Measurements from ENCODE around the gene FAM81B.

The FAM81B gene

GRCh38 chr5:95403996-95404395 lies 12.8 kb downstream of the FAM81B start:
- DNase-seq = no peak

GRCh38 chr5:95406426-95407090 lies 15.4 kb downstream of the FAM81B start:
- no peak for DNase-seq

GRCh38 chr5:95410279-95410678 lies 19.1 kb downstream of the FAM81B start:
- DNase-seq = no peak

GRCh38 chr5:95411474-95411873 lies 20.3 kb downstream of the FAM81B start:
- no peak for DNase-seq

- DNase-seq = no peak
Observed at GRCh38 chr5:95414451-95414850, 23.3 kb downstream of the FAM81B start.

GRCh38 chr5:95417971-95418370 lies 26.8 kb downstream of the FAM81B start:
- DNase-seq = no peak

- DNase-seq = no peak
Observed at GRCh38 chr5:95422838-95423237, 31.7 kb downstream of the FAM81B start.

- no peak for DNase-seq
Observed at GRCh38 chr5:95424016-95424415, 32.9 kb downstream of the FAM81B start.

GRCh38 chr5:95424526-95424925 lies 33.4 kb downstream of the FAM81B start:
- DNase-seq = no peak

- no peak for DNase-seq
Observed at GRCh38 chr5:95426227-95426626, 35.1 kb downstream of the FAM81B start.

- DNase-seq = no peak
Observed at GRCh38 chr5:95432779-95433178, 41.6 kb downstream of the FAM81B start.

GRCh38 chr5:95439801-95440493 lies 48.8 kb downstream of the FAM81B start:
- DNase-seq = no peak

GRCh38 chr5:95440825-95441224 lies 49.7 kb downstream of the FAM81B start:
- DNase-seq = no peak

GRCh38 chr5:95441636-95442035 lies 50.5 kb downstream of the FAM81B start:
- no peak for DNase-seq

GRCh38 chr5:95445442-95445841 lies 54.3 kb downstream of the FAM81B start:
- DNase-seq = no peak

GRCh38 chr5:95445995-95446394 lies 54.8 kb downstream of the FAM81B start:
- no peak for DNase-seq

- DNase-seq = no peak
Observed at GRCh38 chr5:95446560-95447221, 55.5 kb downstream of the FAM81B start.

- DNase-seq = no peak
Observed at GRCh38 chr5:95447961-95448360, 56.8 kb downstream of the FAM81B start.

GRCh38 chr5:95448789-95449188 lies 57.6 kb downstream of the FAM81B start:
- peak; percentile 19 for DNase-seq

GRCh38 chr5:95449460-95449859 lies 58.3 kb downstream of the FAM81B start:
- no peak for DNase-seq

- DNase-seq = no peak
Observed at GRCh38 chr5:95454536-95454935, 63.4 kb downstream of the FAM81B start.

GRCh38 chr5:95460665-95461064 lies 69.5 kb downstream of the FAM81B start:
- no peak for DNase-seq

GRCh38 chr5:95471487-95471886 lies 80.3 kb downstream of the FAM81B start:
- no peak for DNase-seq

- no peak for DNase-seq
Observed at GRCh38 chr5:95471942-95472341, 80.8 kb downstream of the FAM81B start.

All from NCI-H1417 treated with DMSO at 0.1 percent for 48 hours (cell line).